Common myeloid progenitor, CD34-positive (primary cell): ENCODE data around the gene ZNF24.

Source experiments
- CTCF ChIA-PET: fragments of 350-600 bp; sonication (Branson Sonifier 250); formaldehyde crosslinking; loops from one replicate; lab custom pipeline; 2021; ENCODE audit warnings: antibody characterized with exemption; lab: Charles Lee
- POLR2A ChIA-PET: fragments of 350-600 bp; sonication (Branson Sonifier 250); formaldehyde crosslinking; loops from one replicate; lab custom pipeline; 2021; ENCODE audit warnings: antibody characterized with exemption; lab: Charles Lee
- DNase-seq, 3 donors: peaks; one replicate each; pipeline versions ENCODE4 v3.0.0 to v3.0.0-alpha.2; 2013
- H3K27ac ChIP-seq, 2 experiments: 1 replicate in 1 of 2; 2 replicates in 1 of 2; pipeline ENCODE4 v1.7.0; 2013; ENCODE audit warnings: inconsistent platforms in 2 of 2, low read length in 2 of 2, mild to moderate bottlenecking in 2 of 2, low read depth in 1 of 2, moderate library complexity in 1 of 2; ENCODE audit not compliant: severe bottlenecking in 2 of 2, insufficient read depth in 1 of 2, poor library complexity in 1 of 2
- H3K27me3 ChIP-seq, 5 experiments: replicated peaks in 2 of 5; 1 replicate in 3 of 5; 2 replicates in 2 of 5; pipeline versions ENCODE4 v1.6.1 to v1.7.0; 2013; ENCODE audit warnings: low read length in 4 of 5, mild to moderate bottlenecking in 2 of 5, moderate library complexity in 2 of 5, inconsistent platforms in 1 of 5; ENCODE audit not compliant: insufficient read depth in 5 of 5, control insufficient read depth in 4 of 5
- H3K36me3 ChIP-seq, 4 experiments: 1 replicate in 2 of 4; 2 replicates in 2 of 4; pipeline versions ENCODE4 v1.6.1 to v1.7.0; 2013; ENCODE audit warnings: low read length in 3 of 4, control low read depth in 1 of 4, mild to moderate bottlenecking in 1 of 4; ENCODE audit not compliant: control insufficient read depth in 4 of 4, insufficient read depth in 4 of 4
- H3K4me1 ChIP-seq, 4 experiments: 1 replicate in 3 of 4; 2 replicates in 1 of 4; pipeline versions ENCODE4 v1.6.1 to v1.7.1; 2013; ENCODE audit warnings: low read length in 3 of 4, mild to moderate bottlenecking in 3 of 4, control low read depth in 1 of 4, inconsistent platforms in 1 of 4, moderate library complexity in 1 of 4; ENCODE audit not compliant: control insufficient read depth in 4 of 4, insufficient read depth in 4 of 4; ENCODE audit errors: control extremely low read depth in 1 of 4
- H3K4me3 ChIP-seq, 7 experiments: 1 replicate in 4 of 7; 2 replicates in 3 of 7; pipeline versions ENCODE4 v1.5.1 to v1.7.0; 2013; ENCODE audit warnings: mild to moderate bottlenecking in 7 of 7, low read length in 6 of 7, moderate library complexity in 6 of 7, inconsistent platforms in 2 of 7, low read depth in 2 of 7, control low read depth in 1 of 7; ENCODE audit not compliant: insufficient read depth in 4 of 7, control insufficient read depth in 1 of 7; ENCODE audit errors: extremely low read depth in 1 of 7
- H3K9me3 ChIP-seq, 5 experiments: 1 replicate in 4 of 5; 2 replicates in 1 of 5; pipeline versions ENCODE4 v1.6.1 to v1.7.1; 2013; ENCODE audit warnings: low read length in 4 of 5, mild to moderate bottlenecking in 2 of 5, inconsistent platforms in 1 of 5, low read depth in 1 of 5, moderate library complexity in 1 of 5; ENCODE audit not compliant: control insufficient read depth in 4 of 5, insufficient read depth in 2 of 5; ENCODE audit errors: control extremely low read depth in 1 of 5
- WGBS: methylation state at CpG from one replicate; pipeline ENCODE4 v1.1.5; 2013; ENCODE audit not compliant: insufficient coverage; 5-methylcytosine and 5-hydroxymethylcytosine counted together

Gene ZNF24

DNA sequence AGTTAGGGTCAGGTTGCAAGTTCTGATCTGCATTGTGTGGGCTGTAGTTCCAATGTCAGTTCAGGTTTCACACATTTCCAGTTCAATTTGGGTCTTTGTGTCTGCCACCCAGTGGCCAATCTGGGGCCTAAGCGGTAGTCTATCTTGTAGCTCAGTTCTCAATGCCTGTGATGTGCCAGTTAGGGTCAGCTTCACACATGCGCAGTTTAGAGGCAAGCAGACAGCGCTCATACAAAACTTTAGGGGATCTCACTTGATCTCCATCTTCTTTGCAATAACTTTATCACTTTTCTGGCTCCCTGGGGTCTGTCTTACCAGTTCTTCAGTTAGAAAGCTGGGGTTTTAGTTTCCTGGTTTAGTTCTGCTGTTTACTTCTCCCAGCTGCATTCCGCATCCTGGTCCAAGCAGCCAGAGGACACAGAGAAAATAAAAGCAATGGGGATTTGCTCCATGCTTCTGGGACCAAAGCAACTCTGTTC is 11.0 kb upstream of the ZNF24 start:
- DNase-seq = peak; percentile 90 to 96 (median 93)
- ChIA-PET CTCF (interaction anchor here (0.6 to 3.6 kb wide), 16 partner anchors 10 to 349 kb away, joined by 3 to 44 read pairs (median 4); partner anchors contain the start of genes ZNF24 and ZSCAN30), POLR2A (interaction anchor here (1.1 kb wide), 1 partner anchor 487 kb away, joined by 4 read pairs; no protein-coding TSS in a partner anchor)
- no peaks in the 10 kb centered on the region for H3K27me3 ChIP-seq
- 12% methylated on average over 3 of the region's 4 CpGs for WGBS
- H3K4me1 ChIP-seq = peaks cover 0 to 2% (median 0%) of the 10 kb centered on the region in 4 experiments
- peak overlapping the region in 1 of 7 experiments; percentile 38 for H3K4me3 ChIP-seq
- no peaks in the 10 kb centered on the region for H3K36me3 ChIP-seq
- peaks cover 0 to 13% (median 8%) of the 10 kb centered on the region in 5 experiments for H3K9me3 ChIP-seq
- no peak overlapping the region for H3K27ac ChIP-seq

DNA sequence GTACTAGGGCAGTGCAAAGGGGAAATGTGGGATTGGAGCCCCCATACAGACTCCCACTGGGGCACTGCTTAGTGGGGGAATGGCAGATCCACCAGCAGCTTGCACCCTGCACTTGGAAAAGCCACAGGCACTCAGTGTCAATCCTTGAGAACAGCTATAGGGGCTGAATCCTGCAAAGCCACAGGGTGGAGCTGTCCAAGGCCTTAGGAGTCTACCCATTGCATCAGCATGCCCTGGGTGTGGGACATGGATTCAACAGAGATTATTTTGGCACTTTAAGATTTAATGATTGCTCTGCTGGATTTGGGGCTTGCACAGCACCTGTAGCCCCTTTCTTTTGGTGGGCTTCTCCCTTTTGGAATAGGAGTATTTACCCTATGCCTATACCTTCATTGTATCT is 8.6 kb upstream of the ZNF24 start:
- no peaks in the 10 kb centered on the region for H3K27me3 ChIP-seq
- no peaks in the 10 kb centered on the region for H3K36me3 ChIP-seq
- DNase-seq = no peak
- POLR2A ChIA-PET = no interaction called here
- H3K27ac ChIP-seq = no peak overlapping the region
- peaks cover 0 to 13% (median 8%) of the 10 kb centered on the region in 5 experiments for H3K9me3 ChIP-seq
- no peak overlapping the region for H3K4me3 ChIP-seq
- CTCF ChIA-PET = interaction anchor here (3.6 kb wide), 1 partner anchor 121 kb away, joined by 44 read pairs; no protein-coding TSS in a partner anchor
- peaks cover 0 to 2% (median 0%) of the 10 kb centered on the region in 4 experiments for H3K4me1 ChIP-seq

GRCh38 chr18:35352283-35352682 is 8.1 kb upstream of the ZNF24 start:
- POLR2A ChIA-PET = no interaction called here
- H3K27me3 ChIP-seq = no peaks in the 10 kb centered on the region
- no peak for DNase-seq
- peaks cover 0 to 13% (median 8%) of the 10 kb centered on the region in 5 experiments for H3K9me3 ChIP-seq
- H3K4me1 ChIP-seq = peaks cover 0 to 2% (median 0%) of the 10 kb centered on the region in 4 experiments
- no peak overlapping the region for H3K27ac ChIP-seq
- peak overlapping the region in 1 of 7 experiments; percentile 3 for H3K4me3 ChIP-seq
- WGBS = 100% methylated on average over 1 of the region's 2 CpGs
- H3K36me3 ChIP-seq = no peaks in the 10 kb centered on the region
- CTCF ChIA-PET = interaction anchor here (2.1 kb wide), 1 partner anchor 121 kb away, joined by 11 read pairs; no protein-coding TSS in a partner anchor

DNA sequence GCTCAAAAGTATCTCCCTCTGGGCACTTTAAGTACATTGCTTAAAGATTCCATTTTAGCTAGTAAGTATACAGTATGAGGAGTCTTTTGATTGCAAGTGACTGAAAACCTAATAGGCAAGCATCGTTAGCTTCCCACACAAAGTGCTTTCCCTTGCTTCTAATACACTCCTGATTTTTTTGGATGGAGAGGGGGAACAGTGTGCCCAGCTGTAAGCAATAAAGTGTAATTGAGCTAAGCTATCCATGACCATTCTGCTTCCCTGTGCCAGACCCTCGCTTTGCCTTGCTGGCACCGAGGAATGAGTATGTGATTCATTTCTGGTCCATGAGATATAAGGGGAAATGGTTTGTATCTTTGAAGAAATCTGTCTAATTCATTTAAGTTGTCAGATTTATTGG is 3.8 kb upstream of the ZNF24 start:
- 100% methylated on average over 1 of the region's 3 CpGs for WGBS
- Histone ChIP-seq H3K4me3 (no peak overlapping the region), H3K27ac (no peak overlapping the region), H3K36me3 (peaks cover 0 to 2% (median 0%) of the 10 kb centered on the region in 4 experiments), H3K4me1 (peaks cover 8 to 17% (median 12%) of the 10 kb centered on the region in 4 experiments), H3K27me3 (no peaks in the 10 kb centered on the region), H3K9me3 (peaks cover 0 to 13% (median 8%) of the 10 kb centered on the region in 5 experiments)
- ChIA-PET CTCF (interaction anchor here (0.7 to 4.1 kb wide), 2 partner anchors 19 to 118 kb away, joined by 3 to 33 read pairs; no protein-coding TSS in a partner anchor), POLR2A (no interaction called here)
- no peak for DNase-seq

DNA sequence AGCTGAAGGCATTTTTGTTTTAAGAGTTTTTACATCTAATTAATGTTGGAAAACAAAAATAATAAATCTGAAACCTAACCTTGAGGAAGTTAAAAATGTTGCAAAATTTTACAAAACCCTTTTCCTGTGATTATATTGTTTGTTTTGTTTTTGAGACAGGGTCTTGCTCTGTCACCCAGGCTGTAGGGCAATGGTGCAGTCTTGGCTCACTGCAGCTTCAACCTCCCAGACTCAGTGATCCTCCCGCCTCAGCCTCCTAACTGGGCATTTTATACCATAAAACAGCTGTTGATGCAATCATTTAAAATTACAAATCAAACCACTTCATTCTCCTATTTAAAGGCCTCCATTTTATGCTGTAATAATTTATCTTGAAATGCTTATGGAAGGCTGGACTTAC is 1.7 kb upstream of the ZNF24 start:
- peaks cover 0 to 11% (median 4%) of the 10 kb centered on the region in 4 experiments for H3K36me3 ChIP-seq
- peaks cover 8 to 21% (median 17%) of the 10 kb centered on the region in 4 experiments for H3K4me1 ChIP-seq
- ChIA-PET POLR2A (no interaction called here), CTCF (interaction anchor here (4.1 to 4.7 kb wide), 2 partner anchors 9 to 116 kb away, joined by 28 to 33 read pairs; no protein-coding TSS in a partner anchor)
- no peak for DNase-seq
- H3K27me3 ChIP-seq = no peaks in the 10 kb centered on the region
- no peak overlapping the region for H3K4me3 ChIP-seq
- no CpG with 5 or more reads among the region's 1 CpG for WGBS
- no peak overlapping the region for H3K27ac ChIP-seq
- no peaks in the 10 kb centered on the region for H3K9me3 ChIP-seq

- Histone ChIP-seq H3K27me3 (no peaks in the 10 kb centered on the region), H3K4me1 (peaks cover 8 to 21% (median 17%) of the 10 kb centered on the region in 4 experiments), H3K27ac (no peak overlapping the region), H3K36me3 (peaks cover 0 to 16% (median 6%) of the 10 kb centered on the region in 4 experiments), H3K4me3 (no peak overlapping the region), H3K9me3 (no peaks in the 10 kb centered on the region)
- ChIA-PET POLR2A (no interaction called here), CTCF (interaction anchor here (1.2 to 4.7 kb wide), 4 partner anchors 10 to 116 kb away, joined by 3 to 33 read pairs (median 16); no protein-coding TSS in a partner anchor)
- WGBS = 90% methylated on average over 5 of the region's 6 CpGs
- DNase-seq = peak in 2 of 3 donors; percentile 12 to 17
Measured at GRCh38 chr18:35345460-35345921, 1.3 kb upstream of the ZNF24 start.
